Glutamatergic neuron (in vitro differentiated cells): ENCODE results near the gene CNST. TPM values are rescaled to one million over a fixed set of nuclear protein-coding genes. Genes with fewer than 3 reads are reported as not detected.
"Not testable (repeated sequence)": the region's sequence is repeated elsewhere in the genome, so short reads cannot be mapped to it uniquely, and the experiment has no call there.

Experiments used
- DNase-seq: peaks from one replicate; pipeline ENCODE4 v3.0.0; 2022
- H3K27ac Mint-ChIP-seq: one replicate; pipeline ENCODE4 v1.8.0; 2020; ENCODE audit warnings: mild to moderate bottlenecking, mixed read lengths, inconsistent platforms; ENCODE audit not compliant: unreplicated experiment
- H3K27me3 Mint-ChIP-seq: one replicate; pipeline ENCODE4 v1.8.0; 2020; ENCODE audit warnings: mild to moderate bottlenecking, moderate library complexity, mixed read lengths, inconsistent platforms; ENCODE audit not compliant: unreplicated experiment
- H3K36me3 Mint-ChIP-seq: one replicate; pipeline ENCODE4 v1.8.0; 2020; ENCODE audit warnings: mild to moderate bottlenecking, mixed read lengths, inconsistent platforms; ENCODE audit not compliant: unreplicated experiment
- H3K4me1 Mint-ChIP-seq: one replicate; pipeline ENCODE4 v1.8.0; 2020; ENCODE audit warnings: mild to moderate bottlenecking, low read depth, mixed read lengths, inconsistent platforms; ENCODE audit not compliant: unreplicated experiment
- H3K4me3 Mint-ChIP-seq: one replicate; pipeline ENCODE4 v1.8.0; 2020; ENCODE audit warnings: mild to moderate bottlenecking, mixed read lengths, inconsistent platforms; ENCODE audit not compliant: unreplicated experiment
- H3K9me3 Mint-ChIP-seq: one replicate; pipeline ENCODE4 v1.8.0; 2020; ENCODE audit warnings: mild to moderate bottlenecking, moderate library complexity, mixed read lengths, inconsistent platforms; ENCODE audit not compliant: unreplicated experiment
- CTCF ChIP-seq: fragments of 200-600 bp; sonication (generic); IDR thresholded peaks from one replicate; pipeline ENCODE4 v1.5.0; 2021; ENCODE audit not compliant: partially characterized antibody, unreplicated experiment
- total RNA-seq: library from RNA; stranded (reverse); fragmentation: NEBNext Ultra II Directional; extraction: Animal tissue kit (Norgen Biotek cat#: 25700); gene quantifications from one replicate; pipeline ENCODE4 v1.2.1, GENCODE V29; 2021; ENCODE audit not compliant: unreplicated experiment

The CNST gene
- total RNA-seq, 1 donor from 2014 or later: 87.2 TPM

- Mint-ChIP-seq H3K27ac (no peak overlapping the region), H3K36me3 (no peaks in the 10 kb centered on the region)
- DNase-seq: no peak
Observed at GRCh38 chr1:246588159-246588721, 22.0 kb downstream of the CNST start.

GRCh38 chr1:246589919-246590318 lies 23.7 kb downstream of the CNST start:
- not testable (repeated sequence) for H3K4me1 Mint-ChIP-seq, H3K27ac Mint-ChIP-seq, H3K27me3 Mint-ChIP-seq, DNase-seq, H3K4me3 Mint-ChIP-seq, H3K36me3 Mint-ChIP-seq, H3K9me3 Mint-ChIP-seq

More at GRCh38 chr1:246588159-246588721, 22.0 kb downstream of the CNST start:
- Mint-ChIP-seq H3K4me3 (no peak overlapping the region), H3K27me3 (no peaks in the 10 kb centered on the region), H3K4me1 (peaks cover 3% of the 10 kb centered on the region), H3K9me3 (no peaks in the 10 kb centered on the region)
- no peak for TF ChIP-seq CTCF

- DNase-seq: no peak
- TF ChIP-seq CTCF: no peak
- Mint-ChIP-seq H3K4me3 (no peak overlapping the region), H3K9me3 (no peaks in the 10 kb centered on the region), H3K27me3 (no peaks in the 10 kb centered on the region), H3K36me3 (no peaks in the 10 kb centered on the region), H3K27ac (no peak overlapping the region), H3K4me1 (no peaks in the 10 kb centered on the region)
Observed at GRCh38 chr1:246591047-246591446, 24.8 kb downstream of the CNST start.

- no peak overlapping the region for H3K4me3 Mint-ChIP-seq
- H3K36me3 Mint-ChIP-seq: no peaks in the 10 kb centered on the region
- DNase-seq: no peak
- no peaks in the 10 kb centered on the region for H3K4me1 Mint-ChIP-seq
- no peak for TF ChIP-seq CTCF
- H3K9me3 Mint-ChIP-seq: no peaks in the 10 kb centered on the region
- H3K27ac Mint-ChIP-seq: no peak overlapping the region
- H3K27me3 Mint-ChIP-seq: no peaks in the 10 kb centered on the region
Observed at GRCh38 chr1:246591504-246591903, 25.2 kb downstream of the CNST start.

- no peak overlapping the region for H3K4me3 Mint-ChIP-seq
- no peaks in the 10 kb centered on the region for H3K4me1 Mint-ChIP-seq
- no peak for TF ChIP-seq CTCF
- peaks cover 2% of the 10 kb centered on the region for H3K27me3 Mint-ChIP-seq
- DNase-seq: no peak
- no peaks in the 10 kb centered on the region for H3K9me3 Mint-ChIP-seq
- H3K36me3 Mint-ChIP-seq: no peaks in the 10 kb centered on the region
- H3K27ac Mint-ChIP-seq: no peak overlapping the region
Observed at GRCh38 chr1:246591958-246592357, 25.7 kb downstream of the CNST start.
